BJ (cell line): ENCODE data around the gene TRPC4AP. TPM values are rescaled to one million over a fixed set of nuclear protein-coding genes. Genes with fewer than 3 reads are reported as not detected.

Experiments
- CTCF ChIA-PET: fragments of 350-600 bp; formaldehyde crosslinking; extraction: SDS; loops from one replicate; lab custom pipeline; 2021; ENCODE audit warnings: antibody characterized with exemption, inconsistent platforms; lab: Yijun Ruan, JAX
- POLR2A ChIA-PET: fragments of 300-600 bp; sonication (Branson Sonifier 250); formaldehyde crosslinking; extraction: SDS; loops from one replicate; lab custom pipeline; 2021; ENCODE audit warnings: antibody characterized with exemption; lab: Charles Lee
- DNase-seq: peaks from one replicate; pipeline ENCODE4 v3.0.0-alpha.2; 2011; ENCODE audit warnings: low read depth
- H3K27me3 ChIP-seq: 2 replicates; pipeline ENCODE4 v1.6.0; 2011; ENCODE audit warnings: low read length; ENCODE audit not compliant: control insufficient read depth, insufficient read depth
- H3K36me3 ChIP-seq: 2 replicates; pipeline ENCODE4 v1.5.1; 2011; ENCODE audit warnings: low read length; ENCODE audit not compliant: control insufficient read depth, insufficient read depth
- H3K4me3 ChIP-seq: 2 replicates; pipeline ENCODE4 v1.5.1; 2011; ENCODE audit warnings: low read depth, mild to moderate bottlenecking, control low read depth, low read length
- CTCF ChIP-seq: IDR thresholded peaks from 2 replicates; pipeline ENCODE4 v1.5.1; 2011; ENCODE audit warnings: low read depth, mild to moderate bottlenecking, control low read depth, inconsistent platforms, low read length, moderate library complexity; ENCODE audit not compliant: insufficient read depth
- polyA plus RNA-seq: library from polyadenylated mRNA; depleted of rRNA; stranded (reverse); fragments of >200 nt; gene quantifications from 2 replicates; pipeline ENCODE4 v1.2.3, GENCODE V29; 2011

TRPC4AP gene
- polyA plus RNA-seq, 1 experiment, result 111 TPM

DNA sequence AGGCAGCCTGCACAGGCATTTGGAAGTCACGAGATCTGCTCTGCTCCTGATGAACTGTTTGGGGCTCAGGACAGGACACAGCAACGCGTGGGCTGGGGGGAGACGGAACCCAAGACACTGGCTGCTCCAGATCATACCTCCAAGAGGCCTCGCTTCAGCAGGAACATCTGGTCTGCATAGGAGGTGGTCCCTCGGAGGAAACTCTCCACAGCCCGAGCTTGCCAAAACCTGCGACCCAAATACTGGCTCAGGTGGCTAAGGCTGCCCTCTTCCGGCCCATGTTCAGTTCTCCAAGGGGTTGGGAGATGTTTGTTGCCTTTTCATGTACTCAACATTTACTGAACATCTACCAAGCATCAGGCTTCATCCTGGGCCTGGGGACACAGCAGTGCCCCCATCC lies 85.2 kb downstream of the TRPC4AP start:
- no peaks in the 10 kb centered on the region for H3K27me3 ChIP-seq
- H3K36me3 ChIP-seq, result peaks cover 68% of the 10 kb centered on the region
- no peak for TF ChIP-seq CTCF
- no peak overlapping the region for H3K4me3 ChIP-seq
- no peak for DNase-seq
- POLR2A ChIA-PET, result no interaction called here
- CTCF ChIA-PET, result interaction anchor here (0.7 kb wide), 1 partner anchor 10 kb away, joined by 3 read pairs; no protein-coding TSS in a partner anchor

- POLR2A ChIA-PET, result interaction anchor here (0.6 kb wide), 1 partner anchor 51 kb away, joined by 3 read pairs; the partner anchor contains the start of gene MYH7B
- peaks cover 69% of the 10 kb centered on the region for H3K36me3 ChIP-seq
- CTCF ChIA-PET, result no interaction called here
These were observed 86.1 kb downstream of the TRPC4AP start for GRCh38 chr20:35006531-35006971.

DNA sequence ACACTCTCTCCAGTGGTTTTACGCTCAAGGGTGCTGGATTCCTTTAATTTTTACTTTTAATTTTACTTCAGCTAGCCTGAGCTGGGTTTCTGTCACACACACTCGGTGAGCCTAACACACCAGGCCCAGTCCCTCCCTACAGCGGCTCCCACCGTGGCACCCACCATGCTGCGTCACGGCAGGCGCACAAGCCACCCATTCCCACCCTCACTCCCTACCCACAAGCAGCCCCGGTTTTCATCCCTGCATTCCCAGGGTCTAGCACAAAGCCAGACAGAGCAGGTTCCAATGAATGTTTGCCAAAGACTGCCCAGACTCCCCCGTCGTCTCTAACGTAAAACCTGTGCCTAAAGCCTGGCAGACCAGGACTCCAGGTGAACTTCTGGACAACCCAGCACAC lies 86.6 kb downstream of the TRPC4AP start:
- POLR2A ChIA-PET, result no interaction called here
- DNase-seq, result no peak
- CTCF ChIA-PET, result interaction anchor here (1.7 kb wide), 1 partner anchor 86 kb away, joined by 5 read pairs; the partner anchor contains the start of gene TRPC4AP
- no peak for TF ChIP-seq CTCF
- Histone ChIP-seq H3K27me3 (no peaks in the 10 kb centered on the region), H3K36me3 (peaks cover 73% of the 10 kb centered on the region), H3K4me3 (no peak overlapping the region)

More at GRCh38 chr20:35006531-35006971, 86.1 kb downstream of the TRPC4AP start:
- TF ChIP-seq CTCF, result no peak
- Histone ChIP-seq H3K27me3 (no peaks in the 10 kb centered on the region), H3K4me3 (no peak overlapping the region)
- no peak for DNase-seq

DNA sequence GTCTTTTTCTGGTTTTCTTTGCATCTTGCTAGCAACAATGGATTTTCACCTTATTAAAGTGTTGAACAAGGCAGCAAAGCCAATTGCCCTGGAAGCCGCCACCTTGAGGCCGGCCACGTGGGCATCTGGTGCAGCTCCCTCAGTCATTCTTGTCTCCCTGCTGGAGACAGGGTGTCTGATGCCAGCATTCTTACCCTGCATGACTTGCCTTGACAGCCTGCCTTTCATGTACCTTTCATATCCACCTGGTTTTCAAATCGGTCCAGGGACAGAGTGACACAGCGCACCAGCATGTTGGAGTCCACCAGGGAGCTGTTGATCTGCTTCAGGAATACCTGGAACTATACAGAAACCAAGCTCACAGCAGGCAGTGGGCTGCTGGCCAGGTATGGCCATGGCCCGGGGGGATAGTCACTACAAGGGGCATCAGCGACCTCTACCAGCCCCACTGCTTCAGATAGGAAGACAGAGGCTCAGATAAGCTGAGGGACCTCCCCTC lies 87.1 kb downstream of the TRPC4AP start:
- DNase-seq, result no peak
- CTCF ChIA-PET, result interaction anchor here (1.7 kb wide), 1 partner anchor 86 kb away, joined by 5 read pairs; the partner anchor contains the start of gene TRPC4AP
- peaks cover 78% of the 10 kb centered on the region for H3K36me3 ChIP-seq
- no peaks in the 10 kb centered on the region for H3K27me3 ChIP-seq
- POLR2A ChIA-PET, result no interaction called here
- TF ChIP-seq CTCF, result no peak
- H3K4me3 ChIP-seq, result no peak overlapping the region

GRCh38 chr20:35004749-35005462 lies 87.7 kb downstream of the TRPC4AP start:
- peaks cover 80% of the 10 kb centered on the region for H3K36me3 ChIP-seq
- no peak for TF ChIP-seq CTCF
- POLR2A ChIA-PET, result no interaction called here
- CTCF ChIA-PET, result interaction anchor here (1.7 to 2.2 kb wide), 2 partner anchors 87 to 131 kb away, joined by 5 to 7 read pairs; partner anchors contain the start of gene TRPC4AP
- no peak overlapping the region for H3K4me3 ChIP-seq
- no peak for DNase-seq
- H3K27me3 ChIP-seq, result no peaks in the 10 kb centered on the region
